ENCODE results near the gene TM9SF2. TPM values are rescaled to one million over a fixed set of nuclear protein-coding genes. Genes with fewer than 3 reads are reported as not detected.

The TM9SF2 gene
- total RNA-seq, 1 experiment from 2014 or later: 81.9 TPM

GRCh38 chr13:99577934-99578917, 77.0 kb downstream of the TM9SF2 start:
- DNase-seq (ENCODE audit: low spot score): peak; percentile 36

GRCh38 chr13:99580500-99581268, 79.4 kb downstream of the TM9SF2 start:
- DNase-seq (ENCODE audit: low spot score): no peak

- no peak for DNase-seq (ENCODE audit: low spot score)
Observed at GRCh38 chr13:99582511-99582910, 81.2 kb downstream of the TM9SF2 start.

GRCh38 chr13:99585609-99586008, 84.3 kb downstream of the TM9SF2 start:
- no peak for DNase-seq (ENCODE audit: low spot score)

- no peak for DNase-seq (ENCODE audit: low spot score)
Observed at GRCh38 chr13:99587021-99587420, 85.7 kb downstream of the TM9SF2 start.

GRCh38 chr13:99587893-99588606, 86.8 kb downstream of the TM9SF2 start:
- no peak for DNase-seq (ENCODE audit: low spot score)

GRCh38 chr13:99589575-99589974, 88.3 kb downstream of the TM9SF2 start:
- DNase-seq (ENCODE audit: low spot score): no peak

GRCh38 chr13:99590519-99591011, 89.3 kb downstream of the TM9SF2 start:
- no peak for DNase-seq (ENCODE audit: low spot score)

- no peak for DNase-seq (ENCODE audit: low spot score)
Observed at GRCh38 chr13:99596180-99596579, 94.9 kb downstream of the TM9SF2 start.

GRCh38 chr13:99600318-99600717, 99.0 kb downstream of the TM9SF2 start:
- no peak for DNase-seq (ENCODE audit: low spot score)

- DNase-seq (ENCODE audit: low spot score): no peak
Observed at GRCh38 chr13:99601535-99601934, 100.3 kb downstream of the TM9SF2 start.

GRCh38 chr13:99604636-99605035, 103.4 kb downstream of the TM9SF2 start:
- DNase-seq (ENCODE audit: low spot score): no peak

GRCh38 chr13:99605420-99606323, 104.4 kb downstream of the TM9SF2 start:
- DNase-seq (ENCODE audit: low spot score): no peak

- DNase-seq (ENCODE audit: low spot score): peak; percentile 83
Observed at GRCh38 chr13:99606324-99607066, 105.2 kb downstream of the TM9SF2 start, which contains the start of gene CLYBL. CLYBL (plus strand) TSS chr13:99606690.

GRCh38 chr13:99608345-99608744, 107.1 kb downstream of the TM9SF2 start:
- no peak for DNase-seq (ENCODE audit: low spot score)

GRCh38 chr13:99610702-99611289, 109.5 kb downstream of the TM9SF2 start:
- DNase-seq (ENCODE audit: low spot score): no peak
